22Rv1 (cell line): ENCODE data around the gene GAS7.

Experiments
- ZFX ChIP-seq: fragments of 450-650 bp; IDR thresholded peaks from 2 replicates; pipeline ENCODE4 v1.6.1; 2017; ENCODE audit warnings: antibody characterized with exemption, borderline replicate concordance
- TF ChIP-seq, protein P1 (sequence below): fragments of 450-650 bp; IDR thresholded peaks from 2 replicates; pipeline ENCODE4 v1.5.1; 2017; ENCODE audit warnings: mild to moderate bottlenecking

DNA sequence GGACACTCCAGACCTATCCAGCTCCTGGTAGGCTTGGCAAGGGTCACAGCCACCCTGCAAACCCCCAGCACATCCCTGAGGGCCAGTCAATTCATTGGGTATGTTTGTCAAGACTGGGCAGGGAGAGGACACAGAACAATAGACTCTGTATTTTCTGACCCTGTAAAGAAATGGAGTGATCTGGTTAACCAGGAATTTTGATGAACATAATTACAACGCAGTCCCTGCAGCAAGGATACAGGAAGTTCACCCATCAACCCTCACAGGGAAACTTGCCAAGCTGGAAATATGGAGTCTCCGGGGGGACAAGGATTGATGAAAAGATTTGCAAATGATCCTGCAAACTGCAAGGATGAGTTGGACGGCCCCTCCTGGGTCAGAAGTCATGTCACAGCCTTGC, 167.3 kb downstream of the GAS7 start:
- TF ChIP-seq, protein P1, sequence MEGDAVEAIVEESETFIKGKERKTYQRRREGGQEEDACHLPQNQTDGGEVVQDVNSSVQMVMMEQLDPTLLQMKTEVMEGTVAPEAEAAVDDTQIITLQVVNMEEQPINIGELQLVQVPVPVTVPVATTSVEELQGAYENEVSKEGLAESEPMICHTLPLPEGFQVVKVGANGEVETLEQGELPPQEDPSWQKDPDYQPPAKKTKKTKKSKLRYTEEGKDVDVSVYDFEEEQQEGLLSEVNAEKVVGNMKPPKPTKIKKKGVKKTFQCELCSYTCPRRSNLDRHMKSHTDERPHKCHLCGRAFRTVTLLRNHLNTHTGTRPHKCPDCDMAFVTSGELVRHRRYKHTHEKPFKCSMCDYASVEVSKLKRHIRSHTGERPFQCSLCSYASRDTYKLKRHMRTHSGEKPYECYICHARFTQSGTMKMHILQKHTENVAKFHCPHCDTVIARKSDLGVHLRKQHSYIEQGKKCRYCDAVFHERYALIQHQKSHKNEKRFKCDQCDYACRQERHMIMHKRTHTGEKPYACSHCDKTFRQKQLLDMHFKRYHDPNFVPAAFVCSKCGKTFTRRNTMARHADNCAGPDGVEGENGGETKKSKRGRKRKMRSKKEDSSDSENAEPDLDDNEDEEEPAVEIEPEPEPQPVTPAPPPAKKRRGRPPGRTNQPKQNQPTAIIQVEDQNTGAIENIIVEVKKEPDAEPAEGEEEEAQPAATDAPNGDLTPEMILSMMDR: no peak
- TF ChIP-seq ZFX: no peak
